Dedifferentiated amniotic fluid mesenchymal stem cell (primary cell): Measurements from ENCODE around the gene FAHD1.
"Not testable (repeated sequence)": the region's sequence is repeated elsewhere in the genome, so short reads cannot be mapped to it uniquely, and the experiment has no call there.

ENCODE experiments used
- DNase-seq: peaks from one replicate; pipeline ENCODE4 v3.0.0-alpha.2; 2016; ENCODE audit errors: extremely low spot score

Gene FAHD1

DNA sequence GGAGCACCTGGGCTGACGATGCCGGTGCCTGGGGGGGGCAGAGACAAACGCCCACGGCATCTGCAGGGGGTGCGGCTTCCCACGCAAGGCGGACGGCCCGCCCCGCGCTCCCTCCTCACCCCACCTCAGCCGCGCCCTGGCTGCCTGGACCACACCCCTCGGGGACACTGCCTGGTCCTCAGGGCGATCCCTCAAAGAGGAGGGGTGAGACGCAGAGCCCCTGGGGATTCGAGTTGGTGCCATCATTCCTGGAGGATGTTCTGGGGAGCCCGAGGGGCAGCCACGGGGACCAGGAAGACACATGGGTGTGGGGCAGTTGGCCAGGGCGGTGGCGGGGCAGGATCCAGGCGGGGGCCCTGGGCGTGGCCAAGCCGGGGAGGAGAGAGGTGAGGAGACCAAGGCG, 37.4 kb upstream of the FAHD1 start:
- DNase-seq: no peak

DNA sequence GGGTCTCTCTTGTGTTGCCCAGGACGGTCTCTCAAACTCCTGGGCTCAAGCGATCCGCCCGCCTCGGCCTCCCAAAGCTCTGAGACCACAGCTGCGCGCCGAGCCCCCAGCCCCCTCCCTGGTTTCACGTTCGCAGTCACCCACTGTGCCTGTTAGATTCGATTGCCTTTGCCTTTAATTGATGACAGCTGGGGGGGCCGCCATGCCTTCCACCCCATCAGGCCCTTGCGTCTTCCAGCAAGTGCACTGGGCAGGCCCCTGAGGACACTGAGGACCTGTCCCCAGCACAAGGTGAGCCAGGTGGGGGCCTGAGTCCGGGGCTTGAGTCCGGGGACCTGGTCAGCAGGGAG, 36.8 kb upstream of the FAHD1 start:
- no peak for DNase-seq

- no peak for DNase-seq
These were observed 36.3 kb upstream of the FAHD1 start for GRCh38 chr16:1790611-1791255.

DNA sequence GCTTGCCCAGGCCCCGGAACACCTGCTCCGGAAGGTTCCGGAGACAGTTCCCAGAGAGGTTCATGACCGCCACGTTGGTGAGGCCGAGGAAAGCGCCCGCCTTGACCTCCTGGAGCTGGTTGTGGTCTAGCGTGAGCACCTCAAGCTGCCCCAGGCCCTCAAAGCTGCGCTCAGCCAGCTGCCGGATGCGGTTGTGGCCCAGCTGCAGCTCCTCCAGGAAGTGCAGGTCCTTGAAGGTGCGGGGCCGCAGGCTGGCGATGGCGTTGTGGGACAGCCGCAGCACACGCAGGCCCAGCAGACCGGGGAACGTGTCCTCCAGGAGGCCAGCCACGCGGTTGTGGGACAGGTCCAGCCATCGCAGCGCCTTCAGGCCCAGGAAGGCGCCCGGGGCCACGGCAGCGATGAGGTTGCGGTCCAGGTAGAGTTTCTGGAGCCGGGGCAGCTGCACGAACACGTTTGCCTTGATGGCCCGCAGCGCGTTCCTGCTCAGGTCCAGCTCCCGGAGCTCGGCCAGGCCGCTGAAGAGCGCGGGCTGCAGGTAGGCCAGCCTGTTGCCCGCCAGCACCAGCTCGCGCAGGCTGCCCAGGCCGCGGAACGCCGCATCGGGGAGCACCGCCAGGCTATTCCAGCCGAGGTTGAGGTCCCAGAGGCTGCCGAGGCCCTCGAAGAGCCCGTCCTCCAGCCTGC, 35.6 kb upstream of the FAHD1 start:
- DNase-seq: no peak

GRCh38 chr16:1791943-1792812, 34.8 kb upstream of the FAHD1 start:
- no peak for DNase-seq

DNA sequence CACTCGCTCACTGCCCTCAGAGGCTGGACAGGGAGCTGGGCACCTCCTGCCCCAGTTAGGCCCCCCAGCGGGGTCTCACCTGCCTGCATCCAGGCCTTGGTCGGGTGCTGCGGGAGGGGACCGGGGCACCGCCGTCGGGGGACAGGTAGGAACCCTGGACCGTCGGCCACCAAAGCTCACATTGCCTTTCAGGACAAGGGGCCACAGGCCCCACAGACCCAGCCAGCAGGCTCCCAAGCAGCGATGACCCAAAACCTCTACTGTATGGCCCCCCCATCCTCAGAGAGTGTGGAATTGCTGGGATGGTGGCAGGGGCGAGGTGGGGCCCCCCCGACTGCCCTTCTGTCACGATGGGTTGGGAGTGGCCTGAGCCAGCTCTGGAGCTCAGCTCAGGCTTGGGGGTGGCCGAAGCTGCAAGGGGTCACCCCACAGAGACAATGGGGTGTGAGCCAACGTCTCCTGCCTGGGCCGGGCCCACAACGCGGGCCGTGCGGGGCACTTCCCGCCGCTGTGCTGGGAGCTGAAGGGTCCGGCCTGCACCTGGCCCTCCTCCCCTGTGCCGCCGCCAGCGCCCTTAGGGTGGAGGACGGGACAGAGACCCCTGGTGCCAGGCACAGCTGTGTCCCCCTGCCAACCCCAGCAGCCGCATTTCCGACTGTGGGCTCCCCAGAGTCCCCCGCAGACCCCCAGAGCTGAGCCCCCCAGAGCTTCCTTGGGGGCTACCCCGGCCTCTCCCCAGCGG, 34.0 kb upstream of the FAHD1 start:
- no peak for DNase-seq

- no peak for DNase-seq
These were observed 33.3 kb upstream of the FAHD1 start, which contains the start of gene IGFALS for GRCh38 chr16:1793578-1794220. IGFALS (minus strand) TSS chr16:1793705; CDS start chr16:1793652, 53 bp downstream.

GRCh38 chr16:1794221-1794871, 32.7 kb upstream of the FAHD1 start:
- no peak for DNase-seq

DNA sequence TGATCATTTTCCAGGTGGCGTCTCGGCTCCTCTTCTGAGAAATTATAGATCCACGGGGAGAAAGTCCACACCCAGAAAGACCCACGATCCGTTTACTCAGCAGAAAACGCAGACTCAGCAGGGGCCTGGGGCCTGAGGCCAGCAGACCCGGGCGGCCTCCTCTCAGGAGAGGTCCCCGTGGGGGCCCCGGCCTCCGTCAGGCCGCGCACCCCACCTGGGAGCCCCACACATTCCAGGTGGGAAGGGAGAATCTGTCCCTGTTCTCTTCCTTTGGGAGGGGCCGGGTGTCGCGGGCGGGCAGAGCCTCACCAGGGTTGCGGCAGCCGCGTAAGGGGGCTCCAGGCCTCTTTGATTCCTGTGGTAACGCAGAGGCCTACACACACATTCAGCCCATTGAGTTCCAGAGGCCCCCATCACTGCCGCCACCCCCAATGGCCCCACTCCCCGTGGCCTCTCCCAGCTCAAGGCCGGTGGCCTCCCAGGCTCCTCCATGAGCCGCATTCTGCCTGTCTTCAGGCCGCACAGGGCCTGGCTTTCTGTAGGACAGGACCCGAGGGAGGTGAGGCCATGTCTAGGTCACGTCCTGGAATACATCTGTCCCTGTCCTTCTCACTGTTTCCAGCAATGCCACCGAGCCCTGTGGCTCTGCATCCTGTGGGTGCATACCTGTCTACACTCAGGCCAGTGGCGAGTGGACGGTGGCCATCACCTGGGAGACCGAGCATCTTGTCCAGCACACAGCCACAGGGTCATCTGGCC, 31.9 kb upstream of the FAHD1 start:
- DNase-seq: no peak

GRCh38 chr16:1799263-1799662, 27.7 kb upstream of the FAHD1 start:
- DNase-seq: not testable (repeated sequence)

GRCh38 chr16:1800701-1801100, 26.3 kb upstream of the FAHD1 start:
- DNase-seq: no peak

GRCh38 chr16:1807626-1808025, 19.4 kb upstream of the FAHD1 start:
- no peak for DNase-seq

DNA sequence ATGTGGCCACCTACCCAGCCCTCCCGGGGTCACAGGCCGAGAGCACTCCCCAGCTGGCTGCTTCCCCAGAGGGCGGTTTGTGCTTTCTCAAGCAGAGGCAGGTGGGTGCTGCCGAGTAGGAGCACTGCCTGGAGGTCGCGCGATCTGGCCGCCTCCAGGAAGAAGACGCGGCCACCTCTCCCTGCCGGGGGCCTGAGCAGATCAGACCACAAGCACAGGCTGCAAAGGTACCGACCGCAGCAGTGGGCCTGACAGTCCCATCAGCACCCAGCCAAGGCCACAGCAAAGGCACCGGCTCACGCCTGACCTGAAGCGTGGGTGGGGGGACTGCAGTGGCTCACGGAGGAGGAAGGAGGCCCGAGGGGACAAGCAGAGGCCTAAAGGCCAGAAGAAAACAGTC, 18.3 kb upstream of the FAHD1 start:
- no peak for DNase-seq

- DNase-seq: no peak
These were observed 17.7 kb upstream of the FAHD1 start for GRCh38 chr16:1809281-1809801.

- DNase-seq: no peak
These were observed 16.9 kb upstream of the FAHD1 start for GRCh38 chr16:1810106-1810505.

- no peak for DNase-seq
These were observed 16.5 kb upstream of the FAHD1 start for GRCh38 chr16:1810536-1810935.

DNA sequence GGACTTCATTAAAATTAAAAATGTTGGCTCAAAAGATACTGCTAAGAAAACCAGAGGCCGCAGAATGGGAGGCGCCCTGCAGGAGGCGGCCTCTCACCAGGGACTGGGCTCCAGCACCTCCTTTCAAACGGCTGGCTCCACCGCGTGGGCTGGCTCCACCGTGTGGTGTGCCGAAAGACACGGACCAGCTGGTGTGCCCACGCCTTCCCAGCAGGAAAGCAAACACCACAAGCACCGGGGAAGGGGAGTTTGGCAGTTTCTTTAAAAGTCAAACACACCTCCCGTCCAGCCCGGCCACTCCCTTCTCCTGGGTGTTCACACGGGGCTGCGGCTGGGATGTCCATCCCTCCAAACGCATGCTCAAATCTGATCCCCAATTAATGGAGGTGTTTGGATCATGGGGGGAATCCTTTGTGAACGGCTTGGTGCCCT, 14.3 kb upstream of the FAHD1 start:
- peak; percentile 70 for DNase-seq

- no peak for DNase-seq
These were observed 11.5 kb upstream of the FAHD1 start for GRCh38 chr16:1815461-1815860.

GRCh38 chr16:1816396-1817275, 10.4 kb upstream of the FAHD1 start:
- no peak for DNase-seq
